H1 (cell line): ENCODE data around the gene APBA3. TPM values are rescaled to one million over a fixed set of nuclear protein-coding genes. Genes with fewer than 3 reads are reported as not detected.

Experiments
- CTCF ChIA-PET: fragments of 300-600 bp; sonication (Branson Sonifier 250); formaldehyde crosslinking; loops from one replicate; lab custom pipeline; 2021; ENCODE audit not compliant: partially characterized antibody; lab: Charles Lee
- POLR2A ChIA-PET: fragments of 300-600 bp; sonication (Branson Sonifier 250); formaldehyde crosslinking; loops from one replicate; lab custom pipeline; 2021; ENCODE audit warnings: inconsistent platforms; ENCODE audit not compliant: partially characterized antibody; lab: Charles Lee
- DNase-seq, 2 experiments: peaks; one replicate each; pipeline versions ENCODE4 v3.0.0 to v3.0.0-alpha.2; 2010 to 2022; ENCODE audit warnings: low spot score in 2 of 2, low read depth in 1 of 2, mixed read lengths in 1 of 2
- FAIRE-seq: peaks from 2 replicates; lab custom pipeline; 2011; peaks lifted over from hg19 to GRCh38; lab: Jason Lieb, UNC
- H2AFZ ChIP-seq: 2 replicates; pipeline ENCODE4 v1.8.1; 2012; ENCODE audit warnings: low read length, inconsistent platforms
- H2AK5ac ChIP-seq: 2 replicates; pipeline ENCODE4 v1.6.1; 2013; ENCODE audit warnings: low read depth, low read length
- H2BK120ac ChIP-seq: replicated peaks from 2 replicates; pipeline ENCODE3; 2013; ENCODE audit warnings: low read depth, low read length, inconsistent platforms
- H2BK12ac ChIP-seq: 2 replicates; pipeline ENCODE4 v1.6.1; 2013; ENCODE audit warnings: low read depth, low read length
- H2BK15ac ChIP-seq: 2 replicates; pipeline ENCODE4 v1.6.1; 2013; ENCODE audit warnings: low read length
- H2BK20ac ChIP-seq: 2 replicates; pipeline ENCODE4 v1.6.1; 2013; ENCODE audit warnings: low read length
- H2BK5ac ChIP-seq: 2 replicates; pipeline ENCODE4 v1.6.1; 2013; ENCODE audit warnings: low read depth, low read length
- H3K14ac ChIP-seq: 2 replicates; pipeline ENCODE4 v1.6.1; 2013; ENCODE audit warnings: inconsistent platforms; ENCODE audit not compliant: insufficient read length
- H3K18ac ChIP-seq: 2 replicates; pipeline ENCODE4 v1.6.1; 2013; ENCODE audit warnings: low read length; ENCODE audit errors: extremely low read depth
- H3K23ac ChIP-seq: 2 replicates; pipeline ENCODE4 v1.6.1; 2013; ENCODE audit warnings: inconsistent platforms; ENCODE audit not compliant: insufficient read length
- H3K23me2 ChIP-seq: 2 replicates; pipeline ENCODE4 v1.6.1; 2013; ENCODE audit warnings: low read depth, low read length
- H3K27ac ChIP-seq: 2 replicates; pipeline ENCODE4 v1.6.1; 2011; ENCODE audit warnings: low read depth, low read length, inconsistent platforms
- H3K27me3 ChIP-seq, 4 experiments: replicated peaks in 1 of 4; 1 replicate in 1 of 4; 2 replicates in 3 of 4; pipeline versions ENCODE4 v1.6.1 to v1.8.1; 2011 to 2013; ENCODE audit warnings: low read length in 3 of 4, mild to moderate bottlenecking in 3 of 4, inconsistent platforms in 2 of 4, mixed read lengths in 2 of 4, moderate library complexity in 1 of 4; ENCODE audit not compliant: control insufficient read depth in 3 of 4, insufficient read depth in 3 of 4; ENCODE audit errors: extremely low read depth in 1 of 4
- H3K36me3 ChIP-seq, 4 experiments: 2 replicates each; pipeline versions ENCODE4 v1.6.1 to v1.8.1; 2011 to 2013; ENCODE audit warnings: mild to moderate bottlenecking in 4 of 4, low read length in 3 of 4, moderate library complexity in 2 of 4, control low read depth in 1 of 4, inconsistent platforms in 1 of 4; ENCODE audit not compliant: insufficient read depth in 4 of 4, control insufficient read depth in 2 of 4
- H3K4ac ChIP-seq: replicated peaks from 2 replicates; pipeline ENCODE3; 2013; ENCODE audit warnings: low read length, low read depth, mixed read lengths, inconsistent platforms; ENCODE audit not compliant: insufficient read length
- H3K4me1 ChIP-seq, 4 experiments: replicated peaks in 1 of 4; 1 replicate in 1 of 4; 2 replicates in 3 of 4; pipeline versions ENCODE4 v1.6.1 to v1.8.1; 2011 to 2013; ENCODE audit warnings: low read length in 3 of 4, inconsistent platforms in 2 of 4, mixed read lengths in 1 of 4; ENCODE audit not compliant: insufficient read depth in 4 of 4, control insufficient read depth in 3 of 4
- H3K4me2 ChIP-seq, 2 experiments: 2 replicates each; pipeline versions ENCODE4 v1.6.1 to v1.8.1; 2011 to 2013; ENCODE audit warnings: low read depth in 2 of 2, low read length in 2 of 2, control low read depth in 1 of 2, inconsistent platforms in 1 of 2, mild to moderate bottlenecking in 1 of 2; ENCODE audit not compliant: insufficient read depth in 1 of 2
- H3K4me3 ChIP-seq, 4 experiments: fragments of 200-600, 300-600 bp in 1 of 4; sonication (generic), shearing (Covaris generic), sonication (Bioruptor Twin) in 1 of 4; 2 replicates each; pipeline versions ENCODE4 v1.5.1 to v1.8.1; 2011 to 2016; ENCODE audit warnings: low read length in 4 of 4, low read depth in 3 of 4, control low read depth in 2 of 4, inconsistent platforms in 2 of 4, mild to moderate bottlenecking in 2 of 4, mixed read lengths in 1 of 4, moderate library complexity in 1 of 4; ENCODE audit not compliant: insufficient read depth in 2 of 4; ENCODE audit errors: extremely low read depth in 1 of 4
- H3K56ac ChIP-seq: replicated peaks from 2 replicates; pipeline ENCODE3; 2013; ENCODE audit warnings: low read depth, mild to moderate bottlenecking, mixed read lengths, low read length, inconsistent platforms; ENCODE audit not compliant: insufficient read length
- H3K79me1 ChIP-seq: 2 replicates; pipeline ENCODE4 v1.6.1; 2013; ENCODE audit warnings: low read depth, low read length, control low read depth
- H3K79me2 ChIP-seq, 2 experiments: 2 replicates each; pipeline versions ENCODE4 v1.6.1 to v1.8.1; 2012 to 2013; ENCODE audit warnings: low read length in 2 of 2, mild to moderate bottlenecking in 2 of 2, inconsistent platforms in 1 of 2; ENCODE audit not compliant: insufficient read depth in 2 of 2, control insufficient read depth in 1 of 2
- H3K9ac ChIP-seq, 4 experiments: replicated peaks in 1 of 4; 1 replicate in 1 of 4; 2 replicates in 3 of 4; pipeline versions ENCODE4 v1.6.1 to v1.8.1; 2011 to 2013; ENCODE audit warnings: low read depth in 3 of 4, low read length in 3 of 4, control low read depth in 2 of 4, mild to moderate bottlenecking in 2 of 4, moderate library complexity in 2 of 4, inconsistent platforms in 1 of 4; ENCODE audit errors: extremely low read depth in 1 of 4
- H3K9me3 ChIP-seq, 2 experiments: 2 replicates each; pipeline versions ENCODE4 v1.6.1 to v1.8.1; 2012 to 2013; ENCODE audit warnings: mild to moderate bottlenecking in 2 of 2, moderate library complexity in 2 of 2, control low read depth in 1 of 2, inconsistent platforms in 1 of 2, low read depth in 1 of 2, low read length in 1 of 2, mixed read lengths in 1 of 2; ENCODE audit not compliant: insufficient read depth in 2 of 2
- H4K20me1 ChIP-seq, 2 experiments: replicated peaks in 1 of 2; 2 replicates each; pipeline versions ENCODE3 to v1.8.1; 2011 to 2013; ENCODE audit warnings: inconsistent platforms in 2 of 2, low read length in 2 of 2, mild to moderate bottlenecking in 1 of 2; ENCODE audit not compliant: insufficient read depth in 2 of 2, control insufficient read depth in 1 of 2
- H4K5ac ChIP-seq: 2 replicates; pipeline ENCODE4 v1.6.1; 2013; ENCODE audit warnings: low read length, low read depth, mixed read lengths, inconsistent platforms; ENCODE audit not compliant: insufficient read length
- H4K8ac ChIP-seq: 2 replicates; pipeline ENCODE4 v1.8.0; 2013; ENCODE audit warnings: mild to moderate bottlenecking, moderate library complexity, low read length, inconsistent platforms; ENCODE audit not compliant: insufficient read depth; ENCODE audit errors: extremely low read depth
- H4K91ac ChIP-seq: replicated peaks from 2 replicates; pipeline ENCODE3; 2013; ENCODE audit warnings: low read length, mixed read lengths, inconsistent platforms; ENCODE audit not compliant: insufficient read length
- ATF3 ChIP-seq: IDR thresholded peaks from 2 replicates; pipeline ENCODE4 v1.6.1; 2011; ENCODE audit warnings: low read depth, mild to moderate bottlenecking, low read length; ENCODE audit not compliant: insufficient read depth
- BCL11A ChIP-seq, 2 experiments: IDR thresholded peaks; one replicate each; pipeline ENCODE4 v1.6.1; 2011; ENCODE audit warnings: low read depth in 2 of 2, low read length in 2 of 2, mild to moderate bottlenecking in 2 of 2
- HDAC2 ChIP-seq, 2 experiments: fragments of 300-600 bp in 1 of 2; sonication (generic) in 1 of 2; IDR thresholded peaks; 2 replicates each; pipeline ENCODE4 v1.6.1; 2011 to 2012; ENCODE audit warnings: low read depth in 2 of 2, low read length in 2 of 2, mild to moderate bottlenecking in 2 of 2, moderate library complexity in 2 of 2, borderline replicate concordance in 1 of 2, inconsistent platforms in 1 of 2
- KDM1A ChIP-seq: fragments of 200-600, 300-600 bp; sonication (generic); IDR thresholded peaks from 2 replicates; pipeline ENCODE4 v1.7.1; 2016; ENCODE audit warnings: mild to moderate bottlenecking, low read length, borderline replicate concordance
- KDM5A ChIP-seq: fragments of 200-600 bp; IDR thresholded peaks from 2 replicates; pipeline ENCODE4 v1.7.1; 2012; ENCODE audit warnings: mild to moderate bottlenecking, low read length, inconsistent platforms, mixed read lengths
- SIRT6 ChIP-seq: IDR thresholded peaks from one replicate; pipeline ENCODE4 v1.7.1; 2012; ENCODE audit warnings: low read length, inconsistent platforms
- WGBS, 2 experiments: shearing (Covaris generic) in 1 of 2; methylation state at CpG; one replicate each; pipeline versions ENCODE4 v1.1.6 to v1.1.7; 2013 to 2015; ENCODE audit warnings: low lambda C conversion rate in 2 of 2, mixed read lengths in 2 of 2, inconsistent platforms in 1 of 2, low coverage in 1 of 2, missing lambda C conversion rate in 1 of 2; ENCODE audit not compliant: insufficient replicate concordance in 2 of 2, insufficient coverage in 1 of 2, insufficient read length in 1 of 2; ENCODE audit errors: extremely low coverage in 1 of 2, missing lambda C conversion rate in 1 of 2; 5-methylcytosine and 5-hydroxymethylcytosine counted together
- polyA plus RNA-seq, 7 experiments: library from polyadenylated mRNA; depleted of rRNA in 3 of 7; stranded (reverse) in 5 of 7; unstranded in 2 of 7; fragments of >200 nt in 5 of 7; fragments of 200-250 nt in 2 of 7; gene quantifications; 1 replicate in 5 of 7; 2 replicates in 1 of 7; 4 replicates in 1 of 7; pipeline versions ENCODE4 v1.2.1 to v1.2.3, GENCODE V29; 2011 to 2013; ENCODE audit warnings: missing spikeins in 2 of 7, mixed read lengths in 2 of 7
- total RNA-seq: library from RNA; stranded (reverse); fragmentation: NEBNext Ultra II Directional; extraction: Animal tissue kit (Norgen Biotek cat#: 25700); gene quantifications from 2 replicates; pipeline ENCODE4 v1.2.1, GENCODE V29; 2021

The APBA3 gene
- total and polyA plus RNA-seq, 2 of the 8 experiments (the other 6 are each of a cell fraction or from before 2014, with no cell fraction given) = 21.4 to 36.9 TPM

GRCh38 chr19:3790209-3790734, 28.8 kb upstream of the APBA3 start:
- H3K4me3 ChIP-seq = no peak overlapping the region
- no peak overlapping the region for H2BK120ac ChIP-seq
- H4K91ac ChIP-seq = no peak overlapping the region
- H3K14ac ChIP-seq = no peak overlapping the region
- no peak overlapping the region for H3K27ac ChIP-seq
- TF ChIP-seq SIRT6 = no peak
- 0 out of 4 replicates have a peak, but pooled peaks of 1 of the 2 experiments have one; percentile 36 for TF ChIP-seq HDAC2 (IDR thresholded peaks at IDR 0.05; ENCODE audit: borderline replicate concordance in 1 of 2, low read depth in 2 of 2, low read length in 2 of 2)
- TF ChIP-seq ATF3 = no peak
- peak; percentile 93 for TF ChIP-seq KDM1A
- TF ChIP-seq KDM5A = no peak
- TF ChIP-seq BCL11A (IDR thresholded peaks at IDR 0.05; ENCODE audit: low read depth in 2 of 2, low read length in 2 of 2) = no peak
- no peaks in the 10 kb centered on the region for H3K36me3 ChIP-seq
- ChIA-PET CTCF (interaction anchor here (0.5 to 1.9 kb wide), 5 partner anchors 19 to 192 kb away, joined by 3 to 6 read pairs (median 4); no protein-coding TSS in a partner anchor), POLR2A (interaction anchor here (0.7 to 1.7 kb wide), 4 partner anchors 10 to 242 kb away, joined by 3 to 7 read pairs (median 4); partner anchors contain the start of gene EEF2)
- H2AFZ ChIP-seq = no peak overlapping the region
- DNase-seq = no peak
- no peak overlapping the region for H2BK20ac ChIP-seq
- WGBS, 2 experiments = 80% methylated on average over 6 of the region's 6 CpGs; no CpG with 5 or more reads in 1 of the 2 experiments
- no peaks in the 10 kb centered on the region for H3K79me2 ChIP-seq
- no peak overlapping the region for H3K23ac ChIP-seq
- H2AK5ac ChIP-seq = no peak overlapping the region
- no peaks in the 10 kb centered on the region for H3K79me1 ChIP-seq
- no peak overlapping the region for H2BK12ac ChIP-seq
- H4K8ac ChIP-seq = no peak overlapping the region
- no peak overlapping the region for H3K4ac ChIP-seq
- no peak overlapping the region for H4K5ac ChIP-seq
- H3K23me2 ChIP-seq = peaks cover 6% of the 10 kb centered on the region; the same call in 1 of the 2 replicates
- 0 out of 4 replicates have a peak, but pooled peaks cover 0 to 4% of the 10 kb centered on the region in 2 experiments for H3K9me3 ChIP-seq
- no peaks in the 10 kb centered on the region for H4K20me1 ChIP-seq
- H3K9ac ChIP-seq = no peak overlapping the region
- H3K4me2 ChIP-seq = no peak overlapping the region
- peaks cover 0 to 9% (median 8%) of the 10 kb centered on the region in 4 experiments; a peak in 6 of 7 replicates for H3K27me3 ChIP-seq
- H3K56ac ChIP-seq = no peak overlapping the region
- peaks cover 0 to 5% (median 1%) of the 10 kb centered on the region in 4 experiments; a peak in 2 of 7 replicates for H3K4me1 ChIP-seq
- H3K18ac ChIP-seq = no peak overlapping the region
- FAIRE-seq = no peak
- H2BK5ac ChIP-seq = no peak overlapping the region
- H2BK15ac ChIP-seq = no peak overlapping the region
